Lower lobe of right lung (tissue), 2 donors: ENCODE measurements around the gene ALG13. TPM values are rescaled to one million over a fixed set of nuclear protein-coding genes. Genes with fewer than 3 reads are reported as not detected.

Experiments
- ATAC-seq, 2 donors: fragments of 200-7000 bp; cut with Tn5 transposase; one replicate each; pipeline ENCODE4 v1.9.1; 2020 to 2022; ENCODE audit warnings: mild to moderate bottlenecking in 2 of 2, moderate library complexity in 2 of 2
- DNase-seq: peaks from one replicate; pipeline ENCODE4 v3.0.0-alpha.2; 2020
- H3K27ac ChIP-seq: fragments of 200-600 bp; one replicate; pipeline ENCODE4 v1.8.0; 2022
- H3K27me3 ChIP-seq: fragments of 200-600 bp; one replicate; pipeline ENCODE4 v1.8.0; 2022; ENCODE audit warnings: low read depth
- H3K36me3 ChIP-seq: fragments of 200-600 bp; one replicate; pipeline ENCODE4 v1.8.0; 2022; ENCODE audit warnings: mild to moderate bottlenecking
- H3K4me1 ChIP-seq: fragments of 200-600 bp; one replicate; pipeline ENCODE4 v1.8.0; 2022
- H3K4me3 ChIP-seq: fragments of 200-600 bp; one replicate; pipeline ENCODE4 v1.8.0; 2022; ENCODE audit warnings: mild to moderate bottlenecking
- H3K9me3 ChIP-seq: fragments of 200-600 bp; one replicate; pipeline ENCODE4 v1.8.0; 2022
- intact Hi-C: fragments of 100-400 bp; cut with DNase I; formaldehyde crosslinking; loops from one replicate; pipeline ENCODE4 v1.11.0; 2022
- total RNA-seq: library from RNA; stranded (reverse); fragmentation: NEBNext Ultra II Directional; extraction: Animal tissue kit (Norgen Biotek cat#: 25700); gene quantifications from one replicate; pipeline ENCODE4 v1.2.1, GENCODE V29; 2021
- TF ChIP-seq, protein P1 (sequence below): fragments of 200-600 bp; IDR thresholded peaks from one replicate; pipeline ENCODE4 v1.8.0; 2022; ENCODE audit warnings: antibody characterized with exemption, mild to moderate bottlenecking
- donor health status: DM: no; HTN: yes; CAD: no; lungs with severe emphysema.

Gene ALG13
- total RNA-seq, 1 donor from 2014 or later = 40.3 TPM

- no peak for ATAC-seq
- Histone ChIP-seq H3K4me1 (no peaks in the 10 kb centered on the region), H3K4me3 (no peak overlapping the region), H3K9me3 (no peaks in the 10 kb centered on the region), H3K27me3 (no peaks in the 10 kb centered on the region), H3K27ac (no peak overlapping the region), H3K36me3 (no peaks in the 10 kb centered on the region)
- DNase-seq = no peak
- TF ChIP-seq, protein P1, sequence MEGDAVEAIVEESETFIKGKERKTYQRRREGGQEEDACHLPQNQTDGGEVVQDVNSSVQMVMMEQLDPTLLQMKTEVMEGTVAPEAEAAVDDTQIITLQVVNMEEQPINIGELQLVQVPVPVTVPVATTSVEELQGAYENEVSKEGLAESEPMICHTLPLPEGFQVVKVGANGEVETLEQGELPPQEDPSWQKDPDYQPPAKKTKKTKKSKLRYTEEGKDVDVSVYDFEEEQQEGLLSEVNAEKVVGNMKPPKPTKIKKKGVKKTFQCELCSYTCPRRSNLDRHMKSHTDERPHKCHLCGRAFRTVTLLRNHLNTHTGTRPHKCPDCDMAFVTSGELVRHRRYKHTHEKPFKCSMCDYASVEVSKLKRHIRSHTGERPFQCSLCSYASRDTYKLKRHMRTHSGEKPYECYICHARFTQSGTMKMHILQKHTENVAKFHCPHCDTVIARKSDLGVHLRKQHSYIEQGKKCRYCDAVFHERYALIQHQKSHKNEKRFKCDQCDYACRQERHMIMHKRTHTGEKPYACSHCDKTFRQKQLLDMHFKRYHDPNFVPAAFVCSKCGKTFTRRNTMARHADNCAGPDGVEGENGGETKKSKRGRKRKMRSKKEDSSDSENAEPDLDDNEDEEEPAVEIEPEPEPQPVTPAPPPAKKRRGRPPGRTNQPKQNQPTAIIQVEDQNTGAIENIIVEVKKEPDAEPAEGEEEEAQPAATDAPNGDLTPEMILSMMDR = no peak
- intact Hi-C loops = no loop called here
Observed at GRCh38 chrX:111646515-111646914, 34.5 kb upstream of the ALG13 start.

DNA sequence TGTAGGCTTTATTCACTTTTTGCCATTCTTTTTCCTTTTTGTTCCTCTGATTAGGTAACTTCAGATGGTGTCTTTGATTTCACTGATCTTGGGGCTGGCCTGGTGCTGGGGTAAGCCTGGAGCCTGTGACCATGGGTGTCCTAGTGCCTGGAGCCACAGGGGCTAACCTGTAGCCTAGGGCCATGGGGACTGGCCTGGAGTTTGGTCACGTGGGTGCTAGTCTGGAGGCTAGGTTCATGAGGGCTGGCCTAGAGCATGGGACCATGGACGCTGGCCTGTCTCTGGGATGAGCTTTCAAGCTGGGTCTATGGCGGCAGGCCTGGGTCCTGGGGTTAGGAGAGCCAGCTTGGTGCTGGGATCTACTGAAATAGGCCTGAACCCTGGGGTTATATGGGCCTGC lies 32.2 kb upstream of the ALG13 start:
- Histone ChIP-seq H3K4me3 (no peak overlapping the region), H3K27me3 (no peaks in the 10 kb centered on the region), H3K36me3 (no peaks in the 10 kb centered on the region), H3K9me3 (no peaks in the 10 kb centered on the region), H3K4me1 (no peaks in the 10 kb centered on the region), H3K27ac (no peak overlapping the region)
- TF ChIP-seq, protein P1 = no peak
- intact Hi-C loops = no loop called here
- ATAC-seq (no peak), DNase-seq (no peak)

- H3K9me3 ChIP-seq = no peaks in the 10 kb centered on the region
- H3K4me3 ChIP-seq = no peak overlapping the region
- H3K27ac ChIP-seq = no peak overlapping the region
- TF ChIP-seq, protein P1 = no peak
- ATAC-seq (no peak), DNase-seq (no peak)
- H3K4me1 ChIP-seq = no peaks in the 10 kb centered on the region
- no peaks in the 10 kb centered on the region for H3K36me3 ChIP-seq
- H3K27me3 ChIP-seq = no peaks in the 10 kb centered on the region
- intact Hi-C loops = no loop called here
Observed at GRCh38 chrX:111649638-111650037, 31.3 kb upstream of the ALG13 start.

DNA sequence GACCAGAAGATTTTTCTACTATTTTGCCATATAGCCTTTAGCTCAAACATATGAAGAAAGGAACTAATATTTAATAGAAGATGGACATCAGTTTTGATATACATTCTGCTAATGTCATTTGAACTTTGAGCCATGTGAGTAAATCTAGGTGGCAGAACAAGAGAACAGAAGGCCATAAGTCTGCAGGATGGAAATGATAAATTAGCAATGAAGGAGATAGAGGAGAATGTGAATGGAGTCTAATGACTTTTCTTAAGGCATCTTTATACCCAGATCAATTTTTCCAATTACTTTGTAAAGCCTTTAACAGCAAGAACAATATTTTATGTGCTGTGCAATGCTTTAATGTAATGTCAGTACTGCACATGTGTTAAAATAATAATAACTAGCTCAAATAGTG lies 30.1 kb upstream of the ALG13 start:
- Histone ChIP-seq H3K9me3 (no peaks in the 10 kb centered on the region), H3K36me3 (no peaks in the 10 kb centered on the region), H3K27ac (no peak overlapping the region), H3K4me3 (no peak overlapping the region), H3K27me3 (no peaks in the 10 kb centered on the region), H3K4me1 (no peaks in the 10 kb centered on the region)
- DNase-seq = no peak
- ATAC-seq = no peak
- intact Hi-C loops = no loop called here
- TF ChIP-seq, protein P1 = no peak

GRCh38 chrX:111652719-111653118 lies 28.3 kb upstream of the ALG13 start:
- H3K27ac ChIP-seq = no peak overlapping the region
- no peak overlapping the region for H3K4me3 ChIP-seq
- no peak for DNase-seq
- no peak for ATAC-seq
- intact Hi-C loops = no loop called here
- H3K27me3 ChIP-seq = no peaks in the 10 kb centered on the region
- H3K4me1 ChIP-seq = no peaks in the 10 kb centered on the region
- no peaks in the 10 kb centered on the region for H3K36me3 ChIP-seq
- TF ChIP-seq, protein P1 = no peak
- H3K9me3 ChIP-seq = no peaks in the 10 kb centered on the region

DNA sequence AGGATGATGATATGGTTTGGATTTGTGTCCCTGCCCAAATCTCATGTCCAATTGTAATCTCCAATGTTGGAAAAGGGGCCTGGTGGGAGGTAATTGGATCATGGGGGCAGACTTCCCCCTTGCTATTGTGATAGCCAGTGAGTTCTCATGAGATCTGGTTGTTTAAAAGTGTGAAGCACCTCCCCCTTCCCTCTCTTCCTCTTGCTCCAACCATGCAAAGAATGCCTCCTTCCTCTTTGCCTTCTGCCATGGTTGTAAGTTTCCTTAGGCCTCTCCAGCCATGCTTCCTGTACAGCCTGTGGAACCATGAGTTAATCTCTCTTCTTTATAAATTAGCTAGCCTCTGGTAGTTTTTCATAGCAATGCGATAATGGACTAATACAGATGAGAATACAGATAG lies 19.7 kb upstream of the ALG13 start:
- Histone ChIP-seq H3K4me1 (no peaks in the 10 kb centered on the region), H3K4me3 (no peak overlapping the region), H3K27me3 (no peaks in the 10 kb centered on the region), H3K36me3 (no peaks in the 10 kb centered on the region), H3K27ac (no peak overlapping the region), H3K9me3 (no peaks in the 10 kb centered on the region)
- ATAC-seq (no peak), DNase-seq (no peak)
- TF ChIP-seq, protein P1 = no peak
- intact Hi-C loops = no loop called here
